Mammary epithelial cell (primary cell): Measurements from ENCODE around the gene IER3IP1.

Experiments used
- EZH2 ChIP-seq: IDR thresholded peaks from 2 replicates; pipeline ENCODE4 v1.6.1; 2012; ENCODE audit warnings: low read length, inconsistent platforms, borderline replicate concordance
- TF ChIP-seq, protein P1 (sequence below), 2 donors: IDR thresholded peaks in 1 of 2; conservative IDR thresholded peaks in 1 of 2; 2 replicates each; pipeline ENCODE4 v1.5.1; 2011 to 2012; ENCODE audit warnings: inconsistent platforms in 2 of 2, low read length in 2 of 2, mild to moderate bottlenecking in 2 of 2, control low read depth in 1 of 2, low read depth in 1 of 2; ENCODE audit not compliant: insufficient read depth in 1 of 2; ENCODE audit errors: extremely low read depth in 1 of 2

DNA sequence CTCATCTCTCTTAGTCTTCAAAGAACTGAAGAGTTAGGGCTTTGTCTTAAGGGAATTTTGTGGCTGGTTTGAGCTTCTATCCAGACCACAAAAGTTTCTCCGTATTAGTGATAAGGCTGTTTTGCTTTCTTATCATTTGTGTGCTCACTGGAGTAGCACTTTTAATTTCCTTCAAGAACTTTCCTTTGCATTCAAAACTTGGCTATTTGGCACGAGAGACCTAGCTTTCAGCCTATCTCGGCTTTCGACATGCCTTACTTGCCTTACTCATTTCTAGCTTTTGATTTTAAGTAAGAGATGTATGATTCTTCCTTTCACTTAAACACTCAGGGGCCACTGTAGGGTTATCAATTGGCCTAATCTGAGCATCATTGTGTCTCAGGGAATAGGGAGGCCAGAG lies 55.7 kb downstream of the IER3IP1 start:
- TF ChIP-seq, protein P1, sequence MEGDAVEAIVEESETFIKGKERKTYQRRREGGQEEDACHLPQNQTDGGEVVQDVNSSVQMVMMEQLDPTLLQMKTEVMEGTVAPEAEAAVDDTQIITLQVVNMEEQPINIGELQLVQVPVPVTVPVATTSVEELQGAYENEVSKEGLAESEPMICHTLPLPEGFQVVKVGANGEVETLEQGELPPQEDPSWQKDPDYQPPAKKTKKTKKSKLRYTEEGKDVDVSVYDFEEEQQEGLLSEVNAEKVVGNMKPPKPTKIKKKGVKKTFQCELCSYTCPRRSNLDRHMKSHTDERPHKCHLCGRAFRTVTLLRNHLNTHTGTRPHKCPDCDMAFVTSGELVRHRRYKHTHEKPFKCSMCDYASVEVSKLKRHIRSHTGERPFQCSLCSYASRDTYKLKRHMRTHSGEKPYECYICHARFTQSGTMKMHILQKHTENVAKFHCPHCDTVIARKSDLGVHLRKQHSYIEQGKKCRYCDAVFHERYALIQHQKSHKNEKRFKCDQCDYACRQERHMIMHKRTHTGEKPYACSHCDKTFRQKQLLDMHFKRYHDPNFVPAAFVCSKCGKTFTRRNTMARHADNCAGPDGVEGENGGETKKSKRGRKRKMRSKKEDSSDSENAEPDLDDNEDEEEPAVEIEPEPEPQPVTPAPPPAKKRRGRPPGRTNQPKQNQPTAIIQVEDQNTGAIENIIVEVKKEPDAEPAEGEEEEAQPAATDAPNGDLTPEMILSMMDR (conservative IDR thresholded peaks at IDR 0.05 in 1 of 2, IDR thresholded peaks at IDR 0.05 in 1 of 2; ENCODE audit: extremely low read depth in 1 of 2, insufficient read depth in 1 of 2, low read depth in 1 of 2, low read length in 2 of 2), result no peak
- TF ChIP-seq EZH2, result no peak
